ENCODE results near the gene DHX16.

- no peak for TF ChIP-seq CTCF (IDR thresholded peaks at IDR 0.05)
- no peak for TF ChIP-seq EP300 (IDR thresholded peaks at IDR 0.05)
Observed at GRCh38 chr6:30707281-30707850, 34.6 kb upstream of the DHX16 start.

All from gastroesophageal sphincter (tissue), 3 donors.